ELF-1 (cell line): ENCODE data around the gene FBXO9.
A peak's percentile ranks its signal among the peaks of the same experiment; 100 is the strongest.

Experiments
- DNase-seq: peaks from one replicate; pipeline ENCODE4 v3.0.0-alpha.2; 2016; ENCODE audit warnings: low read depth, low spot score

FBXO9 gene

DNA sequence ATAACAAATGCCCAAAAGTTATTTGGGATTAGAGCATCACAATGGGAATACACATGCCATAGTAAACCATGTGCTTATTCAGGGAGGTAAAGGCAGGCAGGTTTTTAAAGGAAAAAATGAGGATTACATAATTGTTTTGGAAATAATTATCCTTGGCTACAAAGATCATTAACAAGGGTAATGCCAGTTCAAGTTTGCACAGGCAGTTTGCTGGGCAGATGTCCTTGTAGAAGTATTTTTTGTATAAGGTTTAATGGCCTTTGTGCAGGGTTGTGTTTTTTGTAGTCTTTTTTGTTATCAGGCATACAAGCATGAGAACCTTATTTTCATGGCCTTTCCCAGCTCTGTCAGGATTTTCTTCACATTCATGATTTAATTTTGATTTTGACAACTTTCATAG is 24.7 kb downstream of the FBXO9 start:
- DNase-seq = no peak

DNA sequence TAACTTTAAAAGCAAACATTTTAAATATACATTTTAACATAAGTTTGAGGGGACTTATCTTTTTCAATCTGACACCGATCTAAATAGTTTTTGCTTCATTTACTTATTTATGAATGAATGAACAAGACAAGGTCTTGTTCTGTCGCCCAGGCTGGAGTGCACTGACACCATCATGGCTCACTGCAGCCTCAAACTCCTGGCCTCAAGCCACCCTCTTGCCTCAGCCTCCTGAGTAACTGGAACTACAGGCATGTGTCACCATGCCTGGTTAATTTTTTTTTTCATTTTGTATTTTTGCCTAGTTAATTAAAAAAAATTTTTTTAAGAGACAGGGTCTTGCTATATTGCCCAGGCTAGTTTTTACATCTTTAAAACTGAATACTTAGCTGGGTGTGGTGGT is 25.4 kb downstream of the FBXO9 start:
- DNase-seq = no peak

DNA sequence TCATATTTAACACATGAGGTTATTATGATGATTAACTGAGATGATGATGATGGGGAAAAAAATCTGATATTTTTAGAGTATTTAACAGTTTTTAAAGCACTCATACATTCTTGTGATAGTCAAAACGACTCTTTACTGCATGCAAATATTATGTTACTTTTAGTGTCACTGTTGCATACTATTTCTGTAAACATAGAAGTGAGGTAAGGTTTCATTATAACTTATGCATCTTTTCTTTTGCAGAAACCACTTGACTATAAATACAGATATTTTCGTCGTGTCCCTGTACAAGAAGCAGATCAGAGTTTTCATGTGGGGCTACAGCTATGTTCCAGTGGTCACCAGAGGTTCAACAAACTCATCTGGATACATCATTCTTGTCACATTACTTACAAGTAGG is 30.1 kb downstream of the FBXO9 start:
- no peak for DNase-seq

DNA sequence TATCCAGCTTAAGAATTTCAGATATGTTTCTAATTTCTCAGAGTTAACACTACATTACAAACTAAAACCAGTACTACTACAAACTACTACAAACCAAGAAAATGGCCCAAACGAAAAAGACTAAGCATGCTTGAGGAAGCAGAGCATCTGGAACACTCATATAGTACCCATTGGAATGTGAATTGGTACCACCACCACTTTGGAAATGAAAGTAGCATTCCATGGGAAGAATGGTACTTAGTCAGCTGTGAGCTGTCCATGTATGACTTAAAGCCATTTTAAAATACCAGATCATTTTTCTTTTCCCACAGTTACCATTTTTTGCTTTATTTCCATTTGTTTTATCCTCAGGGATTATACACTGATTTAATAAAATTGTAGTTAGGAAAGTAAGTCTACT is 30.5 kb downstream of the FBXO9 start:
- no peak for DNase-seq

DNA sequence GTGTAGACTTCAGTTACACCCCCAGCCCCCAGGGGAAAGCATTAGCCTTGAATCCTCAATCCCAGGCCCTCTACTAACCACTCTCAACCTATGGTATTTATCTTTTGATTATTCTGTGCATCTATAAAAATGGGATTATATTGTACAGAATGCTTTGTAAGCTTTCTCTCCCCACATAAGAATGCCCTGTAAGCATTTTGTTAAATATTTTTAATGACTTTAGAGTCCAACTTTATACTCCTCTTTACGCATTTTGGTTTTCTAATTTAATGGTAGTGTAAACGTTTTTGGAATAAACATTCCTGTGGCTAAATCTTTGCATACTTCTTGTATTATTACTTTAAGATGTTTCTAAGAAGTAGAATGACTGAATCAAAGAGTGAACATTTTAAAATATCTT is 35.4 kb downstream of the FBXO9 start:
- no peak for DNase-seq

DNA sequence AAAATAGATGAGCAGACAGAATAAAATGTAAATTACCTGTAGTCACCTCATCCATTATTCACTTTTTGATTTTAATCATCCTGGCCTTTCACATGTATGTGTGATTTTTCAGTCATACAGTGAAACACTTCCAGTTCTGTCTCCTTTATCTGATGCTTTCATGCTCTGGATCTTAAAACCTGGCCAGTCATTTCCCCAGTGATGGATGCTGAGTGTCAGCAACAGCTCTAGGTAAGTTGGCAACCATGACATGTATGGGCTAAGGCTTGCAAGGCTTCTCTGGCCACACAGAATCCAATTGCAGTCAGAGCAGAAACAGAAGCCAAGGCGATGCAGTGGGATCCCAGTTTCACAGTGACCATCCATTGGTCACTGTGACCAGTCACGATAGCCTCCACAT is 35.8 kb downstream of the FBXO9 start:
- no peak for DNase-seq

DNA sequence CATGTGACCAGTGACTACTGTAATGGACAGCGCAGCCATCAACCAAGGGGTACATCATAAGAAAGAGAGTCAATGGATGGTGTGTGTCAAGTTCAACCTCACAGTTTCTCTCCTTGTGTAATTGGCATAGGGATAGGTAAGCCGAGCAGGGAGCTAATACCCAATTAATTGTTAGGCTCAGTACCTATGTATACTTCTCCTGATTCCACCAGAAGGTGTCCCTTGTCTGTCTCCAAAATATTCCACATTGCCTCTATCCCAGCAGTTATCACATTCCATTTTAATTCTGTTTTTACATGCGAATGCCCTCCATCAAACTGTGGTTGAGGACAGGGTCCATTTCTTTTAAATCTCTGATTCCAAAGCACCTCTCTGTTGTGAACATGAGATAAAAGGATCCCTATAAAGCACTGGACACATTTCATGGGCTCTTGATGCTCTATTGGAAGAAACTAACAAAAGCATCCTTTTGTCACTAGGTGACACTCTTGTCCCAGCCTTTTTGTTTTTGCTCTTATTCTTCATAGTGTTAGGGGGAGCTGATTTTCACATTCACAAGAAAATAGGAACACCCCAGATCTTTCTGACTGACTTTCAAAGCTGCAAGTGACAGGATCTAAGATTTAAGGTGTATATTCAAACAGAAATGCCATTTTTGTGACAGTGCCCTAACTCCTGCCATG is 38.9 kb downstream of the FBXO9 start:
- DNase-seq = no peak

DNA sequence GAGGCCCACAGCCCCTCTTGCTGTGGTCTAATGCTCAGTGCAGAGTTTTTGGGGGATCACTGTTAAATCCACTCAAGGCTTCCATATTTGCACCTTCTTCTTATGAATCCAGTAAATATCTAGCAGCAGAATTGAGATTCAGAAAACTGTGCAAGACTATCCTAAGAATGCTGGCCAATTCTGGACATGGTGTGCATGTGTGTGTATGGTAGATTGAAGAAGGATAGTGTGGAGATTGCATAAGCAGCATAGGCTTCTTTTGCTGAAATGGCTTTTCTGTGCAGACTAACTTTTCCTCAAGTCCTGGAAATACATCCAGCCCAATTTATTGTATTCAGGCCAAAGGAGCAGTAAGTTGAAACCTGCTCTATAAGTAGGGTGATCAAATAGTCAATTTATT is 39.7 kb downstream of the FBXO9 start:
- DNase-seq = no peak

DNA sequence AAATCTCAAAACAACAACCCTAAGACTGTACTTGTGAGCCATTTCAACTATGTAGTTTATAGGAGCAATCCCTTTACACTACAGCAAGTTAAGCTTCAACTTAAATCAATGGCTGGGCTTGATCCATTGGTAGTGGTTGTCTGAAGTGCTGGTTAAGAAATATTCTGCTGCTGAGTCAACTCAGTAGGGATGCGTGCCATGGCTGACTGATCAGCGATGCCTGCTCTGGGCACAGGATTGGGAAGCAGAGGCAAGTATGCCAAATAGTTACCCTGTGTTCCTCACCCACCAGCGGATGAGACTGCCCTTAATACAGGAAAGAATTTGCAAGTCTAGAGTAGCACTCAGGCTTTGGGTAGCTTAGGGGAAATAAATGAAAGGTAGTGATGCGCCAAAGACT is 41.9 kb downstream of the FBXO9 start:
- no peak for DNase-seq

DNA sequence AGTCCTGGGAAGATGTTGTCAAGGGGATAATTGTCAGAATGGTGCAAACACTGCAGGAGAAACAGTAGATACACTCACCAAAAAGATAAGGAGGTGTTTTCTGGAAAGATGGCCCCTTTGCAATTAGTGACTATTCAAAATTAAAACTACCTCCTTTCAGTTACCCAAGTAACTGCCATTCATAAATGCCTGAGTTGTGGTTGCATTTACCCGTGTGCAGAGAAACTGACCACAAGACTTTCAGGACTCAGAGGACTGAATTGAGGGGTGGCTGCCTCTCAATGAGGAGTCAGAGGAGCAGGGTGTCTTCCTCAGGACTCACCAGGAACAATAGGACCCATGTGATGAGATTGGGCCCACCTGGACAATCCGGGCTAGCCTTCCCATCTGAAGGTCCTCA is 44.4 kb downstream of the FBXO9 start:
- no peak for DNase-seq

DNA sequence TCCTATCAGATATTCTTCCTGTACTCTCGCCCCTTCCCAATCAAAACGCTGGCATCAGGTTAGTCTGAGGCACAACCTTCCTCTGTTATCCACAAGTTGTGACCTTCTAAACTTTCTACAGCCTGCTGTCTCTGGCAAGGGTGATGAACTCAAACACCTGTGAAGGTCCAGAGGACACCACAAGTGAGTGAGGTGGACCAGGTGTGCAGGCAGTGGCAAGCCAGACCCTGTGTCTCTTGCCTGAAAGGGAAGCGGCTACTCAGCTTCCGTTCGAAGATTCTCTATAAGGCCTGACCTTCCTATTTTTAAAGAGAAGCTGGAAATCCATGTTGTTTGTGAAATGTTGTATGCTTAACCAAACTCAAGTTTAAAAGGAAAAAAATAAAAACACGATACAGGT is 46.7 kb downstream of the FBXO9 start:
- no peak for DNase-seq

DNA sequence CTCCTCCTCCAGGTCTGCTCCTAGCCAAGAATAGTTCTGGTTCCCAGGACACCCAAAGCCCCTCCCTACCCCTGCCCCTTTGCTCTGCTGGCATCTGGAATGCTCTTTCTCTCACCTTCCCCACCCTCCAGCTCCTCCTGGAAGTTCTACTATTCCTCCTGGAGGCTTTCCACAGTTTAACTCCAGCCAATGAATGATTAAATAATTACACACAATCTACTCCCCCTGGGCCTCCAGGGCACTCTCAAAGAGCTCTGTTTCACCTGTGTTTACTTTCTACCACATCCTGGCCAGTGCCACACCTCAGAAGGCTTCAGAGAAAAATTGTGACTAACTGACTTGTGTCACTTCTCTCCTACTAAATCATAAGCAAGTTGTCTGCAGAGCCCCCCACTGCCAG is 47.2 kb downstream of the FBXO9 start:
- DNase-seq = peak; percentile 52

DNA sequence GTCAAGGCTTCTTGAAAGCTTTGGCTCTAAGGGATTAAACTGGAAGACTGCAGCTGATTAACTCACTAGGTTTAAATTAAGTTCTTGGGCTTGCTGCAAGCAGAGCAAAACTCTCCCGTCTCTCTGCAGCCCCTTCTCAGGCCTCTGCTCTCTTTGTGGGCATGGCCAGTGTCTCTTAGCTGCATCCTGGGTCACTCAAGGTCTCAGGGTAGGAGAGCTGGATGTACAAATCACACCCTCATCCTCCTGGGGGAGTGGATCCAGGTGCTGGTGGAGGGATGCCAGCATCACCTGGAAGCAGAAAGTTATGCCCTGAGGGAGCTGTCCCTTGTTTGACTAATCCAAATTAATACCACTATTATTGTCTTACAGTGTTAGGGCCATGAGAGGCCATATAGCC is 47.7 kb downstream of the FBXO9 start:
- no peak for DNase-seq

DNA sequence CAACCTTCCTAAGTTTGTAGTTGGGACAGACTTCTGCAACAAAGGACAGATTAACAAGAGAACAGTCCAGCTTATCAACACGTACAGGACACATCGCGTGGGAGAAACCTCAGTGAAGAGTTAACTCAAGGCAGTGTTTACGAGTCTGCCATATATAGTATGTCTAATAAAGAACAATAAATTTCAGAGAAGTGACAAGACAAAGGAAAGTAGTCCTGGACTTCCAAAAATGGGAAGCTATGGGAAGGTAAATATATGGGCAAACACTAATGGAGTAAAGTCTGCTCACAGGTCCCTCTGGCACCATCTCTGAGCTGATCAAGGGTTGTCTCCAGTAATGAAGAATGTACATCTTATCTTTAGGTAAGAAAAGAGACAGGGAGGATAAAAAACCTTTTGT is 48.5 kb downstream of the FBXO9 start:
- no peak for DNase-seq

DNA sequence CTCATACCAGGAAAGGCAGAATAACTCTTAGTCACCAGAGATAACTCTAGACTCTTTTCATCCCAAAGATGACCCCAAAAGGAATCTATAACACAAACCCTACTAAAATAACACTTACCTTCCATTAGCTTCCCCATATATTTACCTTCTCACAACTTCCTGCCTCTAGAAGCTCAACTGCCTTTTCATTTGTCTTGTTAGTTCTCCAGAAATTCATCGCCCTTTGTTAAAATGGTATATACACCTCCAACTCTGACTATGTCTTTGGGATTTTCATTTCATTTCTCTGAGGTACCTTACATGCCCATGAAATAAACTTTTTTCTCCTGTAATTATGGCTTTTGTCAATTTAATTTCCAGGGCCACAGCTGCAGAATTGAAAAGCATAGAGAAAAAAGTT is 49.9 kb downstream of the FBXO9 start:
- no peak for DNase-seq

DNA sequence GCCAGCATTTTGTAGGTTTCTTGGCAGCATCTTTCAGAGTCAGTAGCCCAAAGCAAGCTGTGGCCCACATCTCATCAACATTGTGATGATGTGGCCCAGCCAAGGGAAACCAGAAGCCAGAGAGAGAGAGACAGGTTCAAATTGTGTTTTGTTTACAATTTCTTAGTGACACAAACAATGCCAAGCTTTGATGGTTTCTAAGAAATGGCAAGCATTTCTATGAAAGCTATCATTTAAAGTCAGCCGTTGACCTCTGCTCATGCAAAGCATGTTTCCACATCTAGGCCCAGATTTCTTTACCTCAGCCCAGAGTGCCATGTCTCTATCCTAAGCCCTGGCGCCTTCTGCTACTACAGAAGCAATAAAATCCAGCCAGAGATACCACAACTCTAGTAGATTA is 50.5 kb downstream of the FBXO9 start:
- no peak for DNase-seq

DNA sequence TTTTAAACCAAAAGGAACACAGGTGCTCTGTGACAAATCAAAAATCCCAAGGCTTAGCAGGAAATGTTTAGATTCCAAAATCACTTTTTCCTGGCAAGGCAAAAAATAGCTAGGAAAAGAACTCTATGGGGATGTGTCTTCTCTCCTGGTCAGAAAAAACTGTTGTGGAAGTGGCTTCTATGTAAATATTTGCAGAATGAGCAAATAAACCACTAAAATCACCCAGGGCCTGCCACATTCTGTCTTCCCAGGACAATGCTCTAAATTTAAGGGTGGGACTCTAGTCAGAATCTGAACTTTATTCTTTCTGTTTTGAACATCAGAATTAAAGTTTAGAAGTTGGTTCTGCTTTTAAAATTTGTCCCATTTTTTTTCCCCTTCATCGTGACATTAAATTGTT is 54.1 kb downstream of the FBXO9 start:
- DNase-seq = no peak

DNA sequence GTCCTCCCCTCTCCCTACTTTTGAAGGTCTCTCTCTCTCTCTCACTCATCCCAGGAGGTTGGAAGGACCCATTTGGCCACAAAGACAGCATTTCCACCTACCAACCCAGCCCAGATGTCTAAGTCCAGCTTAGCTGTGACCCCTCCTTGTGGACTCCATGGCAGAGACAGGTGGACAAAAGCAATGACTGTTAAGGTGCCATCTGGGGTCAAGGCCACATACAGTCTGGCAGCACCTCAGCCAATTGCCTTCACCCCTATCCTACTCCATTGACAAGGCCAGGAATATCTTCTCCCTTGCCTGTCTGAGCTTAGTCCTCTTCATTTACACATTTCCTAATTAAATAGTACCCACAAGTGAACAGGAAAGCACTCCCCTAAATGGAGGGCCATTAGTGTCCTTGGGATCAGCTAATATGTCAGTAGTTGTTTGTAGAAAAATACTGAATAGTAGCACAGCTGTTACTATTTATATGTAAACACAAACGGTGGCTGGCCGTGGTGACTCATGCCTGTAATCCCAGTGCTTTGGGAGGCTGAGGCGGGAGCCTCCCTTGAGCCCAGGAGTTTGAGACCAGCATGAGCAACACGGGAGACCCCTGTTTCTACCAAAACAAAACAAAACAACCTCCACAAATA is 54.7 kb downstream of the FBXO9 start:
- peak; percentile 76 for DNase-seq

DNA sequence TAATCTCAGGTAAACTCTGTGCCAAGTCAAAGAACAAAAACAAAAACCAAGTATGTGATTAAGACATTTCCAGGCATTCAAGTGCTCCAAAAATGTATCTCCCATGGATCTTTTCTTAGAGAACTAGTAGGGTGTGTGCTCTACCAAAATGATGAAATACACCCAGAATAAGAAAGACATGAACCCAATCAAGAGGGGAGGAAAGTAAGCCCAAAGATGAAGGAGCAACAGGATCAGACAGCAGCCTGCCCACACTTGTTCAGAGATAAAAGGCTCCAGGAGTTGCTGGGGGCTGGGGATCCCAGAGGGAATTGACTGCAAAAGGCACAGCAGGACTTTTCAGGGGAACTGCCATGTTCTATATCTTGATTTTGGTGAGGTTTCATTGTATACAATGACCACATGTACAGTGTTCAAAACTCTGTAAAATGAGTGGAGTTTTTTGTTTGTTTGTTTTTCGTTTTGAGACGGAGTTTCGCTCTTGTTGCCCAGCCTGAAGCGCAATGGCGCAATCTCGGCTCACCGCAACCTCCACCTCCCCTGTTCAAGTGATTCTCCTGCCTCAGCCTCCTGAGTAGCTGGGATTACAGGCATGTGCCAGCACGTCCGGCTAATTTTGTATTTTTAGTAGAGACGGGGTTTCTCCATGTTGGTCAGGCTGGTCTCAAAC is 59.1 kb downstream of the FBXO9 start:
- no peak for DNase-seq

DNA sequence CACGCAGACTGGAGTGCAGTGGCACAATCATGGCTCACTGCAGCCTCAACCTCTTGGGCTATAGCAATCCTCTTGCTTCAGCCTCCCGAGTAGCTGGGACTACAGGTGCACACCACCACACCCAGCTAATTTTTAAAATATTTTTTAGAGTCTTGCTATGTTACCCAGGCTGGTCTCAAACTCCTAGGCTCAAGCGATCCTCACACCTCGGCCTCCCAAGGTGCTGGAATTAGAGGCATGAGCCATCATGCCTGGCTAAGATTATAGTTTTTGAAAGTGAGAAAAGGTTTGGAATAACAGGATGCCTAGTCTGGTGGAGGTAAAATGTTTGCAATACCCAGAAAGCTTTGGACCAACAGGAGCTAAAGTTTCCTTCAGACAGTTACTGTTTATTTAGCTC is 60.1 kb downstream of the FBXO9 start:
- no peak for DNase-seq

DNA sequence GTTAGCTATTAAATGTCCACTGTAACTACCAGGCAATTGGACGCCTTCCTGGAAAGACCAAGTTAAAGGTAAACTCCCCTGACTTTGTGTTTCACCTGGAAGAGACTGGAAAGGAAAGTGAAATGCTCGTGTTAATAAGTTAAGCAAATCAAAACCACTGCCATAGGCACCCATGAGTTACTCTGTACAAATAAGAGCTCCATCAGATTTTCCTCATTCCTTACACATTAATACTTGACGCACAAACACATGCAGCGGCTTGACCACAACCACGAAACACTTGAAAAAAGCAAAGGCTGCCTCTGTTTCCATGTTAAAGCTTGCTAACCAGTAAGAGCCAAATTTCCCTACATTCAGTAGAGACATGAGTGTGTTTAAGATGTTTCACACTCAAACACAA is 63.6 kb downstream of the FBXO9 start:
- no peak for DNase-seq

DNA sequence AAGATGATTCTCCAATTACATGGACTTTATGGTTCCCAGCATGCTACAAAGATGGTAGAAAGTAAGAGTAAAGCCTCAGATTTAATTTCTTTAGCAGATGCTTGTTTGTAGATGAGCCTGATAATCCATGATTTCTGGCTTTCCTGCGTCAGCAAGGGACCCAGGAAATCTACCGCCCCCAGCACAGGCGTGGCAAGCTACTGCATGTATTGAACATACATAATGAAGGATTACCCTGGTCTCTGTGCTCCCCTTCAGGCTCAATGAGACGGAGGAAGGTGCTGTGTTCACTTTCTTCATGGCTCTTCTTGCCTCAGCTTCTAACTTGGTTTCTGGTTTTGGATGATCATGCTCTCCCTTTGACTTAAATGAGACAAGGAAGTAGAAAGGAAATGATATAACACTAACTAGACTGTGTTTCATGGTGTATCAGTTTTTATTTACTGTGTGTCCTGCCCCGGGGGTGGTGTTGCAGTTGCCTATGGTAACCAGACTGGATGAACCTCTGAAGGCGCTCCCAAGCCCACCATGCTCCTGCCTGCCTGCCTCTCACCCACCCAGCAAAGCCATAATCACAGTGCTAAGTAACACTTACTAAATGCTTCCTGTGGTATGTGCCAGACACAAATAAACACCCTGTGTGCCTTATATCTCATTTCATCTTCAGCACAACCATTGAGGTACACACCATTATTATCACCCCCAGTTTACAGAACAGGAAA is 65.5 kb downstream of the FBXO9 start:
- DNase-seq = no peak

DNA sequence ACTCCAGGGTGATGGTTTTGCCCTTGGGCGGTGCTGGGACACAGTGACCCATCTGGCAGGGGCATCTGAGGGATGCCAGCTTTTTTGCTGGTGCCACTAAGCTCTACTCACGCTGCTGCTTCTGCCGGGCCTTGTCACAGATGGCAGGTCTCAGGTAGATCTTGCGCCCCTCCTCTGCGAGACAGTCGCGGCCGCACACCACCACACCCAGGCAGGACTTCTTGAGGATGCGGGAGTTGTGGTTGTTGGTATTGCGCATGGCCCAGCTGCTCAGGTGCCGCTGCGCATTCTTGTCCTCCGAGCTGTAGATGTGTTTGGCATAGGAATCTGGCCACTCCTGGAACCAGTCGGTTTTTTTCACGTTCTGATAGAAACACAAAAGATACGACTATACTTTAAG is 68.8 kb downstream of the FBXO9 start:
- no peak for DNase-seq
